OCI-LY1 (cell line): Measurements from ENCODE around the gene PLEKHG2.

Experiments used
- H2AFZ ChIP-seq: fragments of 200-600 bp; sonication (generic), shearing (Covaris generic); 2 replicates; pipeline ENCODE4 v1.6.0; 2014; ENCODE audit warnings: antibody characterized with exemption, mild to moderate bottlenecking, low read length
- H3F3A ChIP-seq: fragments of 200-600 bp; sonication (generic), shearing (Covaris generic); 2 replicates; pipeline ENCODE4 v1.6.0; 2014; ENCODE audit warnings: mild to moderate bottlenecking, antibody characterized with exemption, low read length, moderate library complexity; ENCODE audit not compliant: insufficient read depth
- H3K27ac ChIP-seq: fragments of 200-600 bp; sonication (generic); 2 replicates; pipeline ENCODE4 v1.5.1; 2014; ENCODE audit warnings: low read length, mixed run types, mild to moderate bottlenecking, low read depth; ENCODE audit not compliant: poor library complexity, severe bottlenecking
- H3K27me3 ChIP-seq: fragments of 200-600 bp; sonication (generic); 2 replicates; pipeline ENCODE4 v1.6.0; 2014; ENCODE audit warnings: antibody characterized with exemption, mild to moderate bottlenecking, low read length, moderate library complexity; ENCODE audit not compliant: insufficient read depth
- H3K36me3 ChIP-seq: fragments of 200-600 bp; sonication (generic); 2 replicates; pipeline ENCODE4 v1.6.1; 2014; ENCODE audit warnings: mild to moderate bottlenecking, antibody characterized with exemption, low read length, moderate library complexity, mixed read lengths; ENCODE audit not compliant: insufficient read depth
- H3K4me1 ChIP-seq: fragments of 200-600 bp; sonication (generic); 2 replicates; pipeline ENCODE4 v1.5.1; 2014; ENCODE audit warnings: mild to moderate bottlenecking, low read length, moderate library complexity; ENCODE audit not compliant: insufficient read depth, severe bottlenecking
- H3K4me2 ChIP-seq: fragments of 200-600 bp; sonication (generic), shearing (Covaris generic); 2 replicates; pipeline ENCODE4 v1.6.1; 2014; ENCODE audit warnings: low read length
- H3K4me3 ChIP-seq: fragments of 200-600 bp; sonication (generic); 2 replicates; pipeline ENCODE4 v1.5.1; 2014; ENCODE audit warnings: low read length, low read depth, mild to moderate bottlenecking, mixed read lengths; ENCODE audit not compliant: poor library complexity, severe bottlenecking
- H3K79me2 ChIP-seq: fragments of 200-600 bp; shearing (Covaris generic); 2 replicates; pipeline ENCODE4 v1.6.1; 2016; ENCODE audit warnings: mixed run types, low read length, mixed read lengths; ENCODE audit not compliant: insufficient read depth
- H3K9ac ChIP-seq: fragments of 200-600 bp; sonication (generic), shearing (Covaris generic); 2 replicates; pipeline ENCODE4 v1.6.1; 2014; ENCODE audit warnings: mild to moderate bottlenecking, low read length, mixed read lengths
- H3K9me2 ChIP-seq: fragments of 200-600 bp; sonication (generic), shearing (Covaris generic); 2 replicates; pipeline ENCODE4 v1.6.1; 2014; ENCODE audit warnings: low read depth, mild to moderate bottlenecking, low read length, mixed read lengths
- H3K9me3 ChIP-seq: fragments of 200-600 bp; shearing (Covaris generic); 2 replicates; pipeline ENCODE4 v1.6.1; 2014; ENCODE audit warnings: low read length, mixed read lengths
- H4K20me1 ChIP-seq: fragments of 200-600 bp; sonication (generic), shearing (Covaris generic); 2 replicates; pipeline ENCODE4 v1.6.0; 2016; ENCODE audit warnings: mild to moderate bottlenecking, low read length; ENCODE audit not compliant: insufficient read depth
- CTCF ChIP-seq: fragments of 200-600 bp; sonication (generic), shearing (Covaris generic); IDR thresholded peaks from 2 replicates; pipeline ENCODE4 v1.5.1; 2017; ENCODE audit warnings: mild to moderate bottlenecking, antibody characterized with exemption, low read length, moderate library complexity, mixed read lengths
- EZH2 ChIP-seq: fragments of 200-600 bp; sonication (generic), shearing (Covaris generic); IDR thresholded peaks from 2 replicates; pipeline ENCODE4 v1.8.0; 2017; ENCODE audit warnings: borderline replicate concordance, mixed run types, mild to moderate bottlenecking, antibody characterized with exemption, low read length, moderate library complexity, mixed read lengths

PLEKHG2 gene

GRCh38 chr19:39469567-39469966, 57.1 kb downstream of the PLEKHG2 start:
- Histone ChIP-seq H3F3A (no peaks in the 10 kb centered on the region), H3K27ac (no peak overlapping the region), H3K9me2 (no peaks in the 10 kb centered on the region), H3K27me3 (no peaks in the 10 kb centered on the region), H2AFZ (no peak overlapping the region), H3K9me3 (no peaks in the 10 kb centered on the region), H3K9ac (no peak overlapping the region), H3K4me2 (no peak overlapping the region), H3K79me2 (no peaks in the 10 kb centered on the region), H3K36me3 (peaks cover 97% of the 10 kb centered on the region), H3K4me3 (no peak overlapping the region), H3K4me1 (no peaks in the 10 kb centered on the region), H4K20me1 (no peaks in the 10 kb centered on the region)
- TF ChIP-seq EZH2 (no peak), CTCF (no peak)

GRCh38 chr19:39470724-39471339, 58.4 kb downstream of the PLEKHG2 start:
- no peaks in the 10 kb centered on the region for H3K4me1 ChIP-seq
- H4K20me1 ChIP-seq, result no peaks in the 10 kb centered on the region
- no peak overlapping the region for H3K27ac ChIP-seq
- no peak overlapping the region for H3K4me2 ChIP-seq
- no peaks in the 10 kb centered on the region for H3K27me3 ChIP-seq
- H3K36me3 ChIP-seq, result peaks cover 95% of the 10 kb centered on the region
- H3K9me3 ChIP-seq, result no peaks in the 10 kb centered on the region
- H3K9me2 ChIP-seq, result no peaks in the 10 kb centered on the region
- H3K4me3 ChIP-seq, result no peak overlapping the region
- TF ChIP-seq CTCF (no peak), EZH2 (no peak)
- no peak overlapping the region for H3K9ac ChIP-seq
- no peaks in the 10 kb centered on the region for H3F3A ChIP-seq
- no peak overlapping the region for H2AFZ ChIP-seq
- H3K79me2 ChIP-seq, result no peaks in the 10 kb centered on the region

- TF ChIP-seq EZH2, result no peak
- no peak for TF ChIP-seq CTCF
- peaks cover 96% of the 10 kb centered on the region for H3K36me3 ChIP-seq
- H3K9me2 ChIP-seq, result no peaks in the 10 kb centered on the region
- no peak overlapping the region for H3K27ac ChIP-seq
- H3K4me3 ChIP-seq, result no peak overlapping the region
- H3K9ac ChIP-seq, result no peak overlapping the region
- H3K27me3 ChIP-seq, result no peaks in the 10 kb centered on the region
- no peak overlapping the region for H3K4me2 ChIP-seq
- H3F3A ChIP-seq, result no peaks in the 10 kb centered on the region
- H4K20me1 ChIP-seq, result no peaks in the 10 kb centered on the region
- H3K79me2 ChIP-seq, result no peaks in the 10 kb centered on the region
- no peaks in the 10 kb centered on the region for H3K4me1 ChIP-seq
- H3K9me3 ChIP-seq, result no peaks in the 10 kb centered on the region
- H2AFZ ChIP-seq, result no peak overlapping the region
These were observed 59.5 kb downstream of the PLEKHG2 start for GRCh38 chr19:39471756-39472536.
